Muscle layer of colon (tissue), 2 donors: Measurements from ENCODE around the gene NEK1.

Experiments used
- H3K27ac ChIP-seq: one replicate; pipeline ENCODE4 v1.7.0; 2013; ENCODE audit warnings: low read depth, mild to moderate bottlenecking, low read length, moderate library complexity
- H3K27me3 ChIP-seq, 2 donors: one replicate each; pipeline ENCODE4 v1.7.0; 2013; ENCODE audit warnings: low read length in 2 of 2, mild to moderate bottlenecking in 2 of 2; ENCODE audit not compliant: insufficient read depth in 2 of 2, control insufficient read depth in 1 of 2
- H3K36me3 ChIP-seq: one replicate; pipeline ENCODE4 v1.7.0; 2013; ENCODE audit warnings: mild to moderate bottlenecking, low read length; ENCODE audit not compliant: insufficient read depth
- H3K4me1 ChIP-seq: one replicate; pipeline ENCODE4 v1.7.0; 2013; ENCODE audit warnings: mild to moderate bottlenecking, low read length; ENCODE audit not compliant: insufficient read depth
- H3K4me3 ChIP-seq, 2 donors: one replicate each; pipeline ENCODE4 v1.7.0; 2013; ENCODE audit warnings: low read length in 2 of 2, low read depth in 1 of 2, mild to moderate bottlenecking in 1 of 2, moderate library complexity in 1 of 2
- H3K9ac ChIP-seq: one replicate; pipeline ENCODE4 v1.7.0; 2013; ENCODE audit warnings: low read length
- H3K9me3 ChIP-seq: one replicate; pipeline ENCODE4 v1.7.0; 2013; ENCODE audit warnings: mild to moderate bottlenecking, low read length
- donor health status: abdominal sarcoma.
- donor health status: Adenocarcinoma of cecum.

The NEK1 gene

GRCh38 chr4:169346840-169347239 is 265.5 kb downstream of the NEK1 start:
- H3K27me3 ChIP-seq, result no peaks in the 10 kb centered on the region
- no peak overlapping the region for H3K27ac ChIP-seq
- H3K4me1 ChIP-seq, result no peaks in the 10 kb centered on the region
- no peaks in the 10 kb centered on the region for H3K9me3 ChIP-seq
- no peak overlapping the region for H3K4me3 ChIP-seq
- H3K9ac ChIP-seq, result no peak overlapping the region
- H3K36me3 ChIP-seq, result no peaks in the 10 kb centered on the region

GRCh38 chr4:169345316-169345721 is 267.1 kb downstream of the NEK1 start:
- H3K36me3 ChIP-seq, result no peaks in the 10 kb centered on the region
- H3K9me3 ChIP-seq, result no peaks in the 10 kb centered on the region
- H3K27me3 ChIP-seq, result no peaks in the 10 kb centered on the region
- no peaks in the 10 kb centered on the region for H3K4me1 ChIP-seq
- H3K4me3 ChIP-seq, result no peak overlapping the region
- no peak overlapping the region for H3K27ac ChIP-seq
- no peak overlapping the region for H3K9ac ChIP-seq
